NCI-H748 treated with DMSO at 0.1 percent for 48 hours (cell line): ENCODE data around the gene TTC9B.

Source experiments
- DNase-seq: peaks from one replicate; lab custom pipeline; 2025; lab: John Stamatoyannopoulos, UW

The TTC9B gene

GRCh38 chr19:40217934-40218890, at the start of gene TTC9B:
Gene TTC9B, minus strand, starts transcription at chr19:40218384. Its CDS starts 3 bp downstream, at chr19:40218381.
- peak; percentile 38 for DNase-seq

GRCh38 chr19:40267601-40267997, 49.4 kb upstream of the TTC9B start:
- DNase-seq, result no peak

DNA sequence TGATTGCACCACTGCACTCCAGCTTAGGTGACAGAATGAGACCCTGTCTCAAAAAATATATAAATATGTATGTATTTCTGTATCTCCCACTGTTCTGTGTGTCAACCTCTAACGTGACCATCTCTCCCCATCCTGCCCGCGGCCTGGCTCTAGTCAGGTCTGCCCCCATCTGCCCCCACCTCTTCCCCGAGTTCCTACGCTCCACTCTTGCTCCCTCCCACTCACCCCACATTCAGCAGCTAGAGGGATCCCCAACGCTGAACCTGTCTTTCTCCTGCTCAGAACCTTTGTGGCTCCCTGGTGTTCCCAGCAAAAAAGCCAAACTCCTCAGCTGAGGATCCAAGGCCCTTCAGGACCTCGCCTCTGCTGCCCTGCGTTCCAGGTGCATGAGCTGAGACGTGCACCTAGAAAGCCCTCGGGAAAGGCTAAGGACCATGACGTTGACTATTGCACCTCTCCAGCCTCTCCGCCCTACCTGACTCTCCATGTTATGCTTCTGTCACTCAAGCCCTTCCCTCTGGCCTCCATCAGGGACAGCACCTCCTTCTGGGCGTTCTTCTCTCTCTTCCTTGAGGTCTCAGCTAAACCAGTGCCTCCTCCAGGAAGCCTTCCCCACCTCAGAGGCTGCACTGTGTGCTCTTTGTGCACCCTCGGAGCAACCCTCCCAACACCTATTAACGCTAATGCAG, 48.9 kb upstream of the TTC9B start:
- no peak for DNase-seq

- no peak for DNase-seq
Observed at GRCh38 chr19:40266119-40266518, 47.9 kb upstream of the TTC9B start.

GRCh38 chr19:40265763-40266099, 47.5 kb upstream of the TTC9B start:
- no peak for DNase-seq

DNA sequence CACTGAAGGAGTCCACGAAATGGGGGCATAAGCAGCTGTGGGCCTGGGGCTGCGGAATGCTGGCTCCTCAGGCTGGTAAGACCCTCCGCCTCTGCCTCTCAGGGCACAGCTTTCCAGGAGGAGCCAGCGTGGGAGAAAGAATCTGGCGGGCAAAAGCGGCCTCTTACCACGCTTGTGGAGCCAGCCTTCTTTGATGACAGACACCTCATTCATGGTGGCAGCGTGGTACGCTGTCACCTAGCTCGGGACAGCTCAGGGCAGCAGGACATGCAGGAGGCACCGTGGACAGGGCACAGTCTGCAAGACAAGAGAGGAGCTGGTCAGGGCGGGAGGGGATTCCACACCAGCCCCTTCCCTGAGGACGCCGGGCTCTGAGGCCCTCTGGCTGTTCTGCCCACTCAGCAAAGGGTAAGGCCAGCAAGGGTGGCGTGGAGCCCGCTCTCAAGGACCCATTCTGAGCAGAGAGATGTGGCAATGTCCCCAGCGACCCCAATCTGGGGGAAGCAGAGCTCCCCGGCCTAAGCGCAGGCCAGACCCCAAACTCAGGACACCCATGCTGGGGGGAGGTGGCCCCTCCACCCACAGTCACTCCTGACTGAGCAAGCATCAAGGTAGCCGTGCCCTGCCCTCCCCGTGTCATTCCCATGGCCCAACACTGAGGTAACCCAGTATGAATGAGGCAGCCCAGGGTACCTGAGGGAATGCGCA, 47.0 kb upstream of the TTC9B start:
- no peak for DNase-seq

DNA sequence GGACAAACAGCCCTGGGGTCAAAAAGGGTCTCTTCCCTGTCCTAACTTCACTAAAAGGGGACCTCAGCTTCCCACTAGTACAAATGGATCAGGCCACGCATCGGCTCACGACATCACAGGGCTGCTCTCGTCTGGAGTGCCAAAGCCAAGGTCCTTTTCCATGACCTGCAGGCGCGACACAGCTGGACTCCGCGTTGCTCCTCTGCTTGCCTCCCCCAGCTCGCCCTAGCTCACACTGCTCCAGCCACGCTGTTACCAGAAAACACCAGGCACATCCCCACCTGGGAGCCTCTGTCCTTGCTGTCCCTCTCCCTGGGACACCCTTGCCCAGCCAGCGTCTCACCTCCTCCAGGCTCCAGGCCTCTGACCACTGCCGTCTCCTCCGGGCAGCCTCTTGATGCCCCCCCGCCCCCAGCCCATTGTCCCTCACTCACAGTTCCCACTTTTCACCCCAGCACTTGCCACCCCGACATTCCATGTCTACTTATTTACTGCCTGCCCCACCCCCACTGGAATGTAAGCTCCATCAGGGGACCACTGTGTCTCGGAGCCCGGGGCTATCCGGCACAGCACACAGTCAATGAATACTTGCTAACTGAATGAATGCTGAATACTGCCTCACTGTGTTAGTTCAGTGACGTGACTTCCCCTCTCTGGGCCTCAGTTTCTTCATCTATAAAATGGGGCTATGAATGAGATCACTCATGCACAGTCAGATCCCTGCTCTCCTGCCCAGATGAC, 46.3 kb upstream of the TTC9B start:
- no peak for DNase-seq

DNA sequence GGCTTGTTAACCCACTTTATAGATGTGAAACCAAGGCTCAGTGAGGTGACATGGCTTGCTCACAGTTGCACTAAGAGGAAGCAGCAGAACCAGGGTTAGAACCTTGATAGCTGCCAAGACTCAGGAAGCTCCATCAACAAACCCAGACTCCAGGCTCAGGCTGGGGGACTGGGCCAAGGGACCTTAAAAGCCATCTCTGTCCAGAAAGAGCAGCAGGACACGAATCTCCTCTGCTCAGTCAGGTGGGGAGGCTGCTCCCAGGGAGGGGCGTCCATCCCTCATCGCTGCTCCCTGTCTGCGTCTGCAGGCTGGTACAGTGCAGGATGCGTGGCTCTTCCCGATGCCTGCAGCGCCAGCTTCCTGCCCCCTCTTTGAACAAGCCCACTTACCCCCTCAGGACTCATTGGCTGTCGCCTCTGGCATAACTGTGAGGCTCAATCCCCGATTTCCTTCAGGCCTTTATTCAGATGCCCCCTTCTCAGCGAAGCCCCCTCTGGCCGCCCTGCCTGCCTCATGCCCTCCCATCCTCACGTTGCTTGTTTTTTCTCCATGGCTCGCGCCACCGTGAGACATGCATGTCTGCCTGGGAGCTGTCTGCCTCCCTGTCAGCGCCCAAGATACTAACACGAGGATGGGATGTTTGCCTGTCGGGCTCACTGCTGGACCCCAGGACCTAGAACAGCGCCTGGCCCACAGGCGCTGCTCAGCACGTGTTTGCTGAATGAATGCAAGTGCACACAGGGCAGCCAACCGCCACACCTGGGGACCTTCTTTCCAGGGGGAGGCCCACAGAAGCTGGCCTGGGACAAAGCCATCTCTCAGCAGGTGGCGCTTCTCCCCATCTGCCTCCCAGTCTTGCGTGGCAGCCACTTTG, 45.5 kb upstream of the TTC9B start:
- no peak for DNase-seq

- DNase-seq, result peak; percentile 9
Observed at GRCh38 chr19:40262422-40262821, 44.2 kb upstream of the TTC9B start.

GRCh38 chr19:40261631-40262030, 43.4 kb upstream of the TTC9B start:
- no peak for DNase-seq

DNA sequence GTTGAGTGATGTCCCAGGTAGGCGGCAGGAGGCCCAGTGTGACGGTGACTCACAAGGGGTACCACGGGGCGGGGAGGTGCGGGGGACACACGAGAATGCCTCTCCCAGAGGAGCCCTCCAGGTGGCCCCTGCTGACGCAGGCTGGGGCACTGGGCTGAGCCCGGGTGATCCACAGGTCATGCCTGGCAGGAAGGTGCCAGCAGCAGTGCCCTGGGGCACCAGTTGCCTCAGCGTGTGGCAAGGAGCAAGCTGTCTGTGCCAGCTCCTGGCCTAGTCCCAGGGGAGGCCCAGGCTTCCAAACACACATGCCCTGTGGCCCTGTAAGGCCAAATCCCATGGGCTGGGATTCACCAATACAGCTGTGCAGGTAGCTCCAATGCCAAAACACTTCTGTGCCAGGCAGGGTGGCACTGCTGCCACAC, 38.9 kb upstream of the TTC9B start:
- DNase-seq, result no peak

GRCh38 chr19:40256512-40256911, 38.3 kb upstream of the TTC9B start:
- no peak for DNase-seq

GRCh38 chr19:40255619-40256166, 37.5 kb upstream of the TTC9B start:
- DNase-seq, result no peak

- no peak for DNase-seq
Observed at GRCh38 chr19:40254714-40255418, 36.7 kb upstream of the TTC9B start.

GRCh38 chr19:40253611-40254092, 35.5 kb upstream of the TTC9B start:
- no peak for DNase-seq

GRCh38 chr19:40252395-40252794, 34.2 kb upstream of the TTC9B start:
- no peak for DNase-seq

- no peak for DNase-seq
Observed at GRCh38 chr19:40251991-40252390, 33.8 kb upstream of the TTC9B start.

GRCh38 chr19:40251244-40251643, 33.1 kb upstream of the TTC9B start:
- no peak for DNase-seq

DNA sequence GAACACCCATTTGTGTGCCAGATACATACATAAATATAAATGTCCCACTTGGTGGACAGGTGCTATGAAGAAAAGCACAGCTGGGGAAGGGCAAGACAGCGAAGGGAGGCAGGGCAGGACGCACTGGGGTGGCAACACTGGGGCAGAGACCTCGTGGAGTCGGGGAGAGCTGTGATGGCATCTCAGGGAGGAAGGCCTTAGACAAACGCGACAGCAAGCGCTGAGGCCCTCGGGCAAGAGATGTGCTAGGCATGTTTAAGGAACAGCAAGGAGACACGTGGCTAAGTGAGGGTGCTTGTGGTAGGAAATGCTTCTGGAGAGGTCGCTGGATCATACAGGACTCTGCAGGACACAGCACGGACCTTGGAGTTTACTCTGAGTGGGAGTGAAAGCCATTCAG, 31.6 kb upstream of the TTC9B start:
- no peak for DNase-seq

GRCh38 chr19:40249201-40249600, 31.0 kb upstream of the TTC9B start:
- DNase-seq, result no peak
